DMS114 treated with DMSO at 0.1 percent for 48 hours (cell line): ENCODE data around the gene NBEA.
"Not testable (repeated sequence)": the region's sequence is repeated elsewhere in the genome, so short reads cannot be mapped to it uniquely, and the experiment has no call there.

Experiments used
- DNase-seq: peaks from one replicate; lab custom pipeline; 2025; ENCODE audit not compliant: unreplicated experiment; lab: John Stamatoyannopoulos, UW

The NBEA gene

GRCh38 chr13:34944274-34944634 lies 2.2 kb downstream of the NBEA start:
- no peak for DNase-seq

GRCh38 chr13:34944751-34945150 lies 2.7 kb downstream of the NBEA start:
- no peak for DNase-seq

- DNase-seq: no peak
Measured at GRCh38 chr13:34951528-34951927, 9.5 kb downstream of the NBEA start.

GRCh38 chr13:34959489-34959888 lies 17.4 kb downstream of the NBEA start:
- no peak for DNase-seq

- no peak for DNase-seq
Measured at GRCh38 chr13:34964558-34964957, 22.5 kb downstream of the NBEA start.

- DNase-seq: no peak
Measured at GRCh38 chr13:34967851-34968562, 25.9 kb downstream of the NBEA start.

GRCh38 chr13:34969539-34969938 lies 27.5 kb downstream of the NBEA start:
- DNase-seq: not testable (repeated sequence)

- no peak for DNase-seq
Measured at GRCh38 chr13:34970961-34971360, 28.9 kb downstream of the NBEA start.

GRCh38 chr13:34971473-34971872 lies 29.4 kb downstream of the NBEA start:
- no peak for DNase-seq

GRCh38 chr13:34985199-34985598 lies 43.1 kb downstream of the NBEA start:
- not testable (repeated sequence) for DNase-seq

GRCh38 chr13:34988330-34988791 lies 46.3 kb downstream of the NBEA start:
- no peak for DNase-seq

GRCh38 chr13:34990399-34991214 lies 48.5 kb downstream of the NBEA start:
- no peak for DNase-seq

GRCh38 chr13:34993470-34993869 lies 51.4 kb downstream of the NBEA start:
- DNase-seq: no peak

GRCh38 chr13:35003734-35004133 lies 61.7 kb downstream of the NBEA start:
- not testable (repeated sequence) for DNase-seq

GRCh38 chr13:35005051-35005450 lies 63.0 kb downstream of the NBEA start:
- no peak for DNase-seq

- DNase-seq: no peak
Measured at GRCh38 chr13:35014606-35015213, 72.6 kb downstream of the NBEA start.

GRCh38 chr13:35016362-35017112 lies 74.5 kb downstream of the NBEA start:
- no peak for DNase-seq

GRCh38 chr13:35025314-35025713 lies 83.2 kb downstream of the NBEA start:
- DNase-seq: no peak

- DNase-seq: no peak
Measured at GRCh38 chr13:35028338-35028867, 86.3 kb downstream of the NBEA start.

GRCh38 chr13:35039012-35039411 lies 96.9 kb downstream of the NBEA start:
- no peak for DNase-seq

- no peak for DNase-seq
Measured at GRCh38 chr13:35046587-35046986, 104.5 kb downstream of the NBEA start.
